Glutamatergic neuron (in vitro differentiated cells): ENCODE measurements around the gene CPEB4. TPM values are rescaled to one million over a fixed set of nuclear protein-coding genes. Genes with fewer than 3 reads are reported as not detected.

Experiments used
- DNase-seq: peaks from one replicate; pipeline ENCODE4 v3.0.0; 2022
- H3K27ac Mint-ChIP-seq: one replicate; pipeline ENCODE4 v1.8.0; 2020; ENCODE audit warnings: mild to moderate bottlenecking, mixed read lengths, inconsistent platforms; ENCODE audit not compliant: unreplicated experiment
- H3K27me3 Mint-ChIP-seq: one replicate; pipeline ENCODE4 v1.8.0; 2020; ENCODE audit warnings: mild to moderate bottlenecking, moderate library complexity, mixed read lengths, inconsistent platforms; ENCODE audit not compliant: unreplicated experiment
- H3K36me3 Mint-ChIP-seq: one replicate; pipeline ENCODE4 v1.8.0; 2020; ENCODE audit warnings: mild to moderate bottlenecking, mixed read lengths, inconsistent platforms; ENCODE audit not compliant: unreplicated experiment
- H3K4me1 Mint-ChIP-seq: one replicate; pipeline ENCODE4 v1.8.0; 2020; ENCODE audit warnings: mild to moderate bottlenecking, low read depth, mixed read lengths, inconsistent platforms; ENCODE audit not compliant: unreplicated experiment
- H3K4me3 Mint-ChIP-seq: one replicate; pipeline ENCODE4 v1.8.0; 2020; ENCODE audit warnings: mild to moderate bottlenecking, mixed read lengths, inconsistent platforms; ENCODE audit not compliant: unreplicated experiment
- H3K9me3 Mint-ChIP-seq: one replicate; pipeline ENCODE4 v1.8.0; 2020; ENCODE audit warnings: mild to moderate bottlenecking, moderate library complexity, mixed read lengths, inconsistent platforms; ENCODE audit not compliant: unreplicated experiment
- total RNA-seq: library from RNA; stranded (reverse); fragmentation: NEBNext Ultra II Directional; extraction: Animal tissue kit (Norgen Biotek cat#: 25700); gene quantifications from one replicate; pipeline ENCODE4 v1.2.1, GENCODE V29; 2021; ENCODE audit not compliant: unreplicated experiment
- TF ChIP-seq, protein P1 (sequence below): fragments of 200-600 bp; sonication (generic); IDR thresholded peaks from one replicate; pipeline ENCODE4 v1.5.0; 2021; ENCODE audit not compliant: partially characterized antibody, unreplicated experiment

The CPEB4 gene
- total RNA-seq, 1 donor from 2014 or later = 104 TPM

DNA sequence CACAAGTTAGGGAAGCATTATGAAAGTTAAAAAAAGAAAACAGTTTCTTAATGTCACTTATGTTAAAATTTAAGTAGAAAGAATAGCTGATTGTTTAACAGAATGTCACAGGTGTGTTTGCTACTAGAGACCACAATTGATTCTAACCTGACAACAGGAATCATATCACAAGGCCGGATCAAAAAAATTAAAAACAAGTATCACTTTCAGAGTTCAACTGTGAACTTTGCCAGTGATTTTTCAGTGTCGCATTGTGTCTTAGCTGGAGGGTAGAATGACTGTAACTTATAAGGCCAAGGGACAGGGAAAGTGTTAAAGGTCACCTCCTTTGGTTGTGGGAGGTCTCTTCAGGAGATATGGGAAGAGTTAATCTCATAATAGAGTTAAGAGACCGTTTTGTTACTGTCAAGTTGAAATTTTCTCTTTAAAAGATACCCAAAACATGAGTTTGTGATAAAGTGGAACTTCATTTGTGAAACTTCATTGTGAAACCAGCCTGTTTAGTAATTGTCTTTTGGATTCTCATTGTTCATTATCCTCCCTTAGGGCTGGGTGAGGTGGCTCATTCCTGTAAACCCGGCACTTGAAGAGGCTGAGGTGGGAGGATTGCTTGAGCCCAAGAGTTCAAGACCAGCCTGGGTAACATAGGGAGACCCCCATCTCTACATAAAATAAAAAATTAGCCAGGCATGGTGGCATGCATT, 40.9 kb downstream of the CPEB4 start:
- H3K4me3 Mint-ChIP-seq = no peak overlapping the region
- H3K36me3 Mint-ChIP-seq = no peaks in the 10 kb centered on the region
- no peak overlapping the region for H3K27ac Mint-ChIP-seq
- H3K27me3 Mint-ChIP-seq = no peaks in the 10 kb centered on the region
- DNase-seq = no peak
- H3K4me1 Mint-ChIP-seq = peaks cover 16% of the 10 kb centered on the region
- H3K9me3 Mint-ChIP-seq = no peaks in the 10 kb centered on the region
- TF ChIP-seq, protein P1, sequence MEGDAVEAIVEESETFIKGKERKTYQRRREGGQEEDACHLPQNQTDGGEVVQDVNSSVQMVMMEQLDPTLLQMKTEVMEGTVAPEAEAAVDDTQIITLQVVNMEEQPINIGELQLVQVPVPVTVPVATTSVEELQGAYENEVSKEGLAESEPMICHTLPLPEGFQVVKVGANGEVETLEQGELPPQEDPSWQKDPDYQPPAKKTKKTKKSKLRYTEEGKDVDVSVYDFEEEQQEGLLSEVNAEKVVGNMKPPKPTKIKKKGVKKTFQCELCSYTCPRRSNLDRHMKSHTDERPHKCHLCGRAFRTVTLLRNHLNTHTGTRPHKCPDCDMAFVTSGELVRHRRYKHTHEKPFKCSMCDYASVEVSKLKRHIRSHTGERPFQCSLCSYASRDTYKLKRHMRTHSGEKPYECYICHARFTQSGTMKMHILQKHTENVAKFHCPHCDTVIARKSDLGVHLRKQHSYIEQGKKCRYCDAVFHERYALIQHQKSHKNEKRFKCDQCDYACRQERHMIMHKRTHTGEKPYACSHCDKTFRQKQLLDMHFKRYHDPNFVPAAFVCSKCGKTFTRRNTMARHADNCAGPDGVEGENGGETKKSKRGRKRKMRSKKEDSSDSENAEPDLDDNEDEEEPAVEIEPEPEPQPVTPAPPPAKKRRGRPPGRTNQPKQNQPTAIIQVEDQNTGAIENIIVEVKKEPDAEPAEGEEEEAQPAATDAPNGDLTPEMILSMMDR = no peak

DNA sequence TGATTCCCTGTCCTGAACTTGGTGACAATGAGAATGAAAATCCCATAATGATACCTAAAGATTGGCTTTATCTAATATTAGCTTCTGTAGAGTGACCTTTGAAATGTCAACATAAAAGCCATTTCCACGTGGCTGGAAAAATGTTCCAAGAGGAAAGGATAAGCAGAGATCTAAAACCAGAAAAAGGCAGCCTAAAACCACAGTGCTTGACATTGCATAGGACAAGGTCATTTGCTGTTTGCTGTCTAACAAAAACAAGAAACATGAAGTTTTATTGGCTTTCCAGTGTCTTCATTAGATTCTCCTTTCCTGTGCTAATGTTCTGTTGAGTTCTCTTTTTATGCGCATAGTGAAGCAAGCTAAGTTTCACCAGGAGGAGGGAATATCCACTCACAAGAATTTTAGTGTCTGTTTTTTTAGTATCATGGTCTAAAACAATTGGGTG, 44.6 kb downstream of the CPEB4 start:
- TF ChIP-seq, protein P1 = no peak

DNA sequence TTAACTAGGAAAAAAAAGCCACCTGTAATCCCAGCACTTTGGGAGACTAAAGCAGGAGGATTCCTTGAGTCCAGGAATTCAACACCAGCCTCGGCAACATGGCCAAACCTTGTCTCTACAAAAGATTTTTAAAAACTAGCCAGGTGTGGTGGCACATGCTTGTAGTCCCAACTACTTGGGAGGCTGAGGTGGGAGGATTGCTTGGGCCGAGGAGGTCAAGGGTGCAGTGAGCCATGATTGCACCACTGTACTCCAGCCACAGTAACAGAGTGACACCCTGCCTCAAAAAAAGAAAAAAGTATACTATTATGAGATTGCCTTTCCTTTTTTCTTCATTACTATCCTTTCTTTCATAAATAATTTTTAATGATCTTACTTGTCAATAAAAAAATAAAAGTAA, 45.8 kb downstream of the CPEB4 start:
- H3K4me1 Mint-ChIP-seq = peaks cover 14% of the 10 kb centered on the region
- no peak overlapping the region for H3K27ac Mint-ChIP-seq
- no peaks in the 10 kb centered on the region for H3K27me3 Mint-ChIP-seq
- peaks cover 3% of the 10 kb centered on the region for H3K9me3 Mint-ChIP-seq
- TF ChIP-seq, protein P1 = no peak
- no peaks in the 10 kb centered on the region for H3K36me3 Mint-ChIP-seq
- no peak overlapping the region for H3K4me3 Mint-ChIP-seq
- DNase-seq = no peak

More for the DNA sequence above, 44.6 kb downstream of the CPEB4 start:
- no peak overlapping the region for H3K4me3 Mint-ChIP-seq
- no peak for DNase-seq
- peaks cover 3% of the 10 kb centered on the region for H3K9me3 Mint-ChIP-seq
- H3K27ac Mint-ChIP-seq = no peak overlapping the region
- H3K4me1 Mint-ChIP-seq = peaks cover 16% of the 10 kb centered on the region
- no peaks in the 10 kb centered on the region for H3K27me3 Mint-ChIP-seq
- no peaks in the 10 kb centered on the region for H3K36me3 Mint-ChIP-seq

DNA sequence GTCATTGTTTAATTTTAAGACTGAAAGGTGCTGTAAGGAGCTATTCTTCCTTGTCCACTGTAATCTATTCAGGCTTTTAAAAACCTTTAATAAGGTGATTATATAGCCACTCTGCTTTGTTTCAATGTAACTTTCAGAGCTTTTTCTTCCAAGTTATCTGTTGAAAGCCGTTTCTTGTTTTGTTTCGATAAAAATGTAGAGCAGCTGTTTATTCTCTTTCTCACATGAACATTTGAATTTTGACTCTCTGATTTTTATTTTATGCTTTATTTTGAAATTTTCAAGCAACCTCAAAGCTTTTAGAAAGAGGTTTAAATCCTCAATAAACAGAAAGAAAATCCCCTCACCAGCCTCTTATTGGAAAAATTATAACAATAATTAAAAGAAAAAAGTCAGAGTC, 47.2 kb downstream of the CPEB4 start:
- H3K27ac Mint-ChIP-seq = no peak overlapping the region
- DNase-seq = no peak
- peaks cover 3% of the 10 kb centered on the region for H3K9me3 Mint-ChIP-seq
- H3K4me3 Mint-ChIP-seq = no peak overlapping the region
- TF ChIP-seq, protein P1 = no peak
- H3K36me3 Mint-ChIP-seq = no peaks in the 10 kb centered on the region
- no peaks in the 10 kb centered on the region for H3K27me3 Mint-ChIP-seq
- peaks cover 14% of the 10 kb centered on the region for H3K4me1 Mint-ChIP-seq

DNA sequence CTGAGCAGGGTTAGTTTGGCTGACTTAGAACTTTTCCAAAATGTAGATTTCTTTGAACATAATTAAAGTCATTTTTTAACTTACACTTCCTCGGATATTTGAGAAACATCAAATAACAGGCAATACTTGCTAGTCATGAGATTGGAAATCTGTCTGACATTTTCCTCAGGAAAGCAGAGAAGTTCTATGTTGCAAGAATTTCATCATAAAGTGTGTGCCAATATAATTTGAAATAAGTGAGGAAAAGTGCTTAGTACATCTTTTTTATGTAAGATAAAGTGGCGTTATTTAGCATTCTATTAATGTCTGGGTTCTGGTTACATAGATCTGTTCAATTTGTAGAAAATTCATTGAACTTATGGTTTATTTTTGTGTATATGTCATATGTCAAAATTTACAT, 52.1 kb downstream of the CPEB4 start:
- H3K36me3 Mint-ChIP-seq = no peaks in the 10 kb centered on the region
- DNase-seq = no peak
- H3K4me3 Mint-ChIP-seq = no peak overlapping the region
- no peaks in the 10 kb centered on the region for H3K27me3 Mint-ChIP-seq
- H3K9me3 Mint-ChIP-seq = peaks cover 3% of the 10 kb centered on the region
- TF ChIP-seq, protein P1 = no peak
- no peak overlapping the region for H3K27ac Mint-ChIP-seq
- peaks cover 21% of the 10 kb centered on the region for H3K4me1 Mint-ChIP-seq
